HG03460 (cell line): ENCODE measurements around the gene TMEM81.

Experiments
- ATAC-seq: cut with Tn5 transposase; IDR thresholded peaks from one replicate; pipeline ENCODE4 v1.9.1; 2021; ENCODE audit not compliant: unreplicated experiment

The TMEM81 gene

GRCh38 chr1:205077158-205077933, 6.9 kb downstream of the TMEM81 start:
- ATAC-seq = no peak

- ATAC-seq = no peak
Observed at GRCh38 chr1:205076245-205076761, 8.0 kb downstream of the TMEM81 start.

- ATAC-seq = no peak
Observed at GRCh38 chr1:205075642-205076155, 8.6 kb downstream of the TMEM81 start.

- ATAC-seq = no peak
Observed at GRCh38 chr1:205074513-205074912, 9.7 kb downstream of the TMEM81 start.

GRCh38 chr1:205074084-205074483, 10.2 kb downstream of the TMEM81 start:
- no peak for ATAC-seq

DNA sequence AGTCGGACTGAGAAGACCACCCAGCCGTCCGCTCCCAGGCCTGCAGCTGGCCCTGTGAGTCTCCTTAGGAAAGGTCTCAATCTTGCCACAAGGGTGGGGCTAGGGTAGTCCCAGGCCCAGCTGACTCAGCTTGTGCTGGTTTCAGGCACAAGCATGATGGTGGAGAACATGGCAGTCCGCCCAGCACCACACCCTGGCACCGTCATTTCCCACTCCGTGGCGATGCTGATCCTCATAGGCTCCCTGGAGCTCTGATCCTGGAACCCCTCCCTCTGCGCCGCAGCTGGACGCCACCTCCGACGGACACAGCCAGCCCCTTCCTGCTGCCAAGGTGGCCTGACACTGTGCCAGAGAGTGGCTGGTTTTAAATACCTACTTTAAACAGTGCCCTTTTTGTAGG, 10.7 kb downstream of the TMEM81 start:
- no peak for ATAC-seq

DNA sequence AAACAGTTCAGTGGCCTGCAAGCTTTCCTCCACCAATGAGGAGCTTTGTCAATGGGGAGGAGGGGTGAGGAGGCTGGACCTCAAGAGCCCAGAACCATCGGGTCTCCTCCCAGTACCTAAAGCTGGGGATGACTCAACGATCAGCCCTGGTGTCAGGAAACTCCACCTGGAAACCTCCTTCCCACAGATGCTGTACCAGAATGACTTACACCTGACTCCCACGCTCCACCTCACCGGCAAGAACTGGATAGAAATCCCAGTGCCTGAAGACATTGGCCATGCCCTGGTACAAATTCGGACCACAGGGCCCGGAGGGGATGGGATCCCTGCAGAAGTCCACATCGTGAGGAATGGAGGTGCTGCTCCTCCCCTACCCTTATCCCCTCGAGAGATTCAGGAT, 11.4 kb downstream of the TMEM81 start:
- ATAC-seq = no peak

GRCh38 chr1:205072286-205072685, 12.0 kb downstream of the TMEM81 start:
- ATAC-seq = no peak

GRCh38 chr1:205071801-205072200, 12.5 kb downstream of the TMEM81 start:
- no peak for ATAC-seq

DNA sequence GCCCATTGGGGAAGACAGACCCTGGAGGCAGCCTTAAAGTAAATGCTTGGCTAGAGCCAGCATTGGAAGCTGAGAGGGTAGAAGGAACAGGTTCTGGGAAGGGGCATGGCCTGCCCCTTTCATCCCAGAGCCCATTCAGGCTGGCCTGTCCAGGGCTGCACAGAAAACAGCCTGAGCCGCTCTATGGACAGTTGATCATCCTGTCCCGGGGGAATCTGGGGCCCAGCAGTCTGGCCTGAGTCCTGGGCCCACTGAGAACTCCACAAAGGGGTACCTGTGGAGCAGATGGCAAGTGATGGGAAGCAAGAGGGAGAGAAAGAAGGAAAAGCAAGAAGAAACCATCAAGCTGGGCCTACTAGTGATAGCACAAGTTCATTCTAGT, 13.2 kb downstream of the TMEM81 start:
- no peak for ATAC-seq

- no peak for ATAC-seq
Observed at GRCh38 chr1:205069371-205070125, 14.7 kb downstream of the TMEM81 start.

- no peak for ATAC-seq
Observed at GRCh38 chr1:205068457-205069040, 15.7 kb downstream of the TMEM81 start.

GRCh38 chr1:205068001-205068400, 16.3 kb downstream of the TMEM81 start:
- no peak for ATAC-seq

GRCh38 chr1:205067031-205067430, 17.2 kb downstream of the TMEM81 start:
- no peak for ATAC-seq

GRCh38 chr1:205066141-205066818, 18.0 kb downstream of the TMEM81 start:
- ATAC-seq = no peak

- ATAC-seq = no peak
Observed at GRCh38 chr1:205065666-205066065, 18.6 kb downstream of the TMEM81 start.

- no peak for ATAC-seq
Observed at GRCh38 chr1:205064741-205065316, 19.4 kb downstream of the TMEM81 start.

DNA sequence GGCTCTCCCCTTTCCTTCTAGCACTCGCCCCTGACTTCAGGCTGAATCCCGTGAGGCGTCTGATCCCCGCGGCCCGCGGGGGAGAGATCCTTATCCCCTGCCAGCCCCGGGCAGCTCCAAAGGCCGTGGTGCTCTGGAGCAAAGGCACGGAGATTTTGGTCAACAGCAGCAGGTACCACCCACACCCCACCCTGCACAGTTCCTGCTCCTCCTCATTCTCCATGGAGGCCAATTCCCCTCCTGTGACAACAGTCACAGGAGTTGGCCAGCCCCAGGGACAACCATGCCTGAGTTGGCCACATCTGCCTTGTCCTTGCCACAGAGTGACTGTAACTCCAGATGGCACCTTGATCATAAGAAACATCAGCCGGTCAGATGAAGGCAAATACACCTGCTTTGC, 20.0 kb downstream of the TMEM81 start:
- no peak for ATAC-seq

DNA sequence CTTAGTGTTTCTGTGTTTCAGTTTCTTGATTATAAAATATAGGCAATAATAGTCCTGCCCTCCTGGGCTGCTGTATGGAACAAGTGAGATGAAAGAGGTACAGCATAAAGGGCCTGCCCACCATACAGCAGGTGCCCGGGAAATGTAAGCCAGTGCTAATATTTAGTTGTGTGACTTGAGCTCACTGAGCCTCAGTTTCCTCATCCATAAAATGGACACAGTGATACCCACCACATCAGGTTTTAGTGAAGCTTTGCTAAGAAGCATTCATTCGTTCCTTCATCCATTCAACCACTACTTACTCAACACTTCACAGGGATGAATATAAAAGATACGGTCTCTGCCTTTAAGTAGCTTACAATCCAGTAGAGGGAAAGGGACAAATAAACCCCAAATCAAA, 21.4 kb downstream of the TMEM81 start:
- ATAC-seq = no peak

GRCh38 chr1:205062319-205062718, 21.9 kb downstream of the TMEM81 start:
- ATAC-seq = no peak

GRCh38 chr1:205061665-205062069, 22.6 kb downstream of the TMEM81 start:
- no peak for ATAC-seq
